Stromal cell of bone marrow (primary cell): ENCODE data around the gene ITGB4.

Experiments used
- DNase-seq: peaks from one replicate; pipeline ENCODE4 v3.0.0-alpha.2; 2012; ENCODE audit warnings: low read depth

ITGB4 gene

GRCh38 chr17:75791254-75791653 is 70.0 kb downstream of the ITGB4 start:
- no peak for DNase-seq

- DNase-seq: no peak
These were observed 72.2 kb downstream of the ITGB4 start for GRCh38 chr17:75793460-75793859.

- DNase-seq: no peak
These were observed 74.8 kb downstream of the ITGB4 start for GRCh38 chr17:75795820-75796607.

GRCh38 chr17:75799402-75799801 is 78.1 kb downstream of the ITGB4 start:
- DNase-seq: no peak

GRCh38 chr17:75803883-75804282 is 82.6 kb downstream of the ITGB4 start:
- no peak for DNase-seq

- no peak for DNase-seq
These were observed 85.7 kb downstream of the ITGB4 start for GRCh38 chr17:75806822-75807500.
